Measurements from ENCODE around the gene WDFY2. TPM values are rescaled to one million over a fixed set of nuclear protein-coding genes. Genes with fewer than 3 reads are reported as not detected.

Gene WDFY2
- total and polyA plus RNA-seq, 2 of the 13 experiments (the other 11 are each of a cell fraction or from before 2014, with no cell fraction given): 22.6 to 27.0 TPM

DNA sequence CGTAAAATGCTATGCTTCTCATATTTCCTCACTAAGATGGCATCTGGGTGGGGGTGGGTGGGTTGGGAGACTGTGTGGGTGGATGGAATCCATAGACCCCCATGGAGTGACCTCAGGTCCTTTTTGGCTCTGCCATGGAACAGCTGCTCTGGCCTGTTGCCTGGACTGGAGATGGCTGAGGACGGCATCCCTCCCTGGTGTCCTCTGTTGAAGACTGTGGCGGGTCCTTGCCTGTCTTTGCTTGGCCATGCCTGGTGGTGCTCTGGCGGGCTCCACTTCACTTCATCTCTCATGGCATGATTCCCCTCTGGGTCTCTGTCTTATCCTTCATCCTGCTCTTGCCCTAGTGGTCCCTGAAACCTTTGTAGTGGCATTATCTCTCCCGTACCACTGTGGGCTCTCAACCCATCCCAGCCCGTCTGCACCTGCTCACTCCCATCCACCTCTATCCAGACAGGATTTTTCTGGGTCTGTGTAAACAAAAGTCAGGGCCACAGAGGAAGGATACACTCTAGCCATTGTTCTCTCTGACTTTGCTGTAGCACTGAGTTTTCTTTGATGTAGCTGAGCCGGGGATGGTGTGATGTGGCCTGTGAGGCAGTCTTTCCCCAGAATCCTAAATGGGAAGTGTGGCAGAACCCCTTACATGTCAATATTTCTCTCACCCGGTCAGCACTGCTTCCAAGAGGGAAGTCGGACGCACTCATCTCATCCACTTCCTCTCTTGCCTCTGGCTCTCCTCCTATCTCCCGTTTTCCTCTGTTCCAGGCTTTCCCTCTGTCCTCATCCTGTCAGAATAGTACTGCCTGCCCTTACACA lies 36.1 kb downstream of the WDFY2 start (continued):
- TF ChIP-seq CREM (IDR thresholded peaks at IDR 0.05): peak; percentile 69
- TF ChIP-seq CREM (CRISPR knock-in tag; IDR thresholded peaks at IDR 0.05): no peak
- no peak for TF ChIP-seq TP53 (CRISPR knock-in tag; conservative IDR thresholded peaks at IDR 0.05)
- no peak for TF ChIP-seq MAF1 (CRISPR knock-in tag; IDR thresholded peaks at IDR 0.05; ENCODE audit: borderline replicate concordance)
- TF ChIP-seq, protein P1, sequence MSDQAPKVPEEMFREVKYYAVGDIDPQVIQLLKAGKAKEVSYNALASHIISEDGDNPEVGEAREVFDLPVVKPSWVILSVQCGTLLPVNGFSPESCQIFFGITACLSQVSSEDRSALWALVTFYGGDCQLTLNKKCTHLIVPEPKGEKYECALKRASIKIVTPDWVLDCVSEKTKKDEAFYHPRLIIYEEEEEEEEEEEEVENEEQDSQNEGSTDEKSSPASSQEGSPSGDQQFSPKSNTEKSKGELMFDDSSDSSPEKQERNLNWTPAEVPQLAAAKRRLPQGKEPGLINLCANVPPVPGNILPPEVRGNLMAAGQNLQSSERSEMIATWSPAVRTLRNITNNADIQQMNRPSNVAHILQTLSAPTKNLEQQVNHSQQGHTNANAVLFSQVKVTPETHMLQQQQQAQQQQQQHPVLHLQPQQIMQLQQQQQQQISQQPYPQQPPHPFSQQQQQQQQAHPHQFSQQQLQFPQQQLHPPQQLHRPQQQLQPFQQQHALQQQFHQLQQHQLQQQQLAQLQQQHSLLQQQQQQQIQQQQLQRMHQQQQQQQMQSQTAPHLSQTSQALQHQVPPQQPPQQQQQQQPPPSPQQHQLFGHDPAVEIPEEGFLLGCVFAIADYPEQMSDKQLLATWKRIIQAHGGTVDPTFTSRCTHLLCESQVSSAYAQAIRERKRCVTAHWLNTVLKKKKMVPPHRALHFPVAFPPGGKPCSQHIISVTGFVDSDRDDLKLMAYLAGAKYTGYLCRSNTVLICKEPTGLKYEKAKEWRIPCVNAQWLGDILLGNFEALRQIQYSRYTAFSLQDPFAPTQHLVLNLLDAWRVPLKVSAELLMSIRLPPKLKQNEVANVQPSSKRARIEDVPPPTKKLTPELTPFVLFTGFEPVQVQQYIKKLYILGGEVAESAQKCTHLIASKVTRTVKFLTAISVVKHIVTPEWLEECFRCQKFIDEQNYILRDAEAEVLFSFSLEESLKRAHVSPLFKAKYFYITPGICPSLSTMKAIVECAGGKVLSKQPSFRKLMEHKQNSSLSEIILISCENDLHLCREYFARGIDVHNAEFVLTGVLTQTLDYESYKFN (CRISPR knock-in tag; conservative IDR thresholded peaks at IDR 0.05): peak; percentile 82
- TF ChIP-seq, protein P2, sequence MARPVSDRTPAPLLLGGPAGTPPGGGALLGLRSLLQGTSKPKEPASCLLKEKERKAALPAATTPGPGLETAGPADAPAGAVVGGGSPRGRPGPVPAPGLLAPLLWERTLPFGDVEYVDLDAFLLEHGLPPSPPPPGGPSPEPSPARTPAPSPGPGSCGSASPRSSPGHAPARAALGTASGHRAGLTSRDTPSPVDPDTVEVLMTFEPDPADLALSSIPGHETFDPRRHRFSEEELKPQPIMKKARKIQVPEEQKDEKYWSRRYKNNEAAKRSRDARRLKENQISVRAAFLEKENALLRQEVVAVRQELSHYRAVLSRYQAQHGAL (CRISPR knock-in tag; IDR thresholded peaks at IDR 0.05; ENCODE audit: not compliant biosample characterization): no peak
- TF ChIP-seq, protein P3, sequence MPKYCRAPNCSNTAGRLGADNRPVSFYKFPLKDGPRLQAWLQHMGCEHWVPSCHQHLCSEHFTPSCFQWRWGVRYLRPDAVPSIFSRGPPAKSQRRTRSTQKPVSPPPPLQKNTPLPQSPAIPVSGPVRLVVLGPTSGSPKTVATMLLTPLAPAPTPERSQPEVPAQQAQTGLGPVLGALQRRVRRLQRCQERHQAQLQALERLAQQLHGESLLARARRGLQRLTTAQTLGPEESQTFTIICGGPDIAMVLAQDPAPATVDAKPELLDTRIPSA (CRISPR knock-in tag; IDR thresholded peaks at IDR 0.05; ENCODE audit: borderline replicate concordance): no peak
- TF ChIP-seq MAFF (IDR thresholded peaks at IDR 0.05; ENCODE audit: low read depth, low read length): no peak
- TF ChIP-seq ZNF282 (IDR thresholded peaks at IDR 0.05; ENCODE audit: partially characterized antibody): no peak
- TF ChIP-seq ZNF782 (CRISPR knock-in tag; IDR thresholded peaks at IDR 0.05; ENCODE audit: borderline replicate concordance): no peak
- TF ChIP-seq SRSF1 (optimal IDR thresholded peaks at IDR 0.05; ENCODE audit: low read depth, low read length): no peak
- peak; percentile 44; the same call in 1 of the 2 replicates for TF ChIP-seq TOE1 (CRISPR knock-in tag; IDR thresholded peaks at IDR 0.05)
- TF ChIP-seq NFE2 (CRISPR knock-in tag; IDR thresholded peaks at IDR 0.05): no peak
- TF ChIP-seq ZNF775 (CRISPR knock-in tag; IDR thresholded peaks at IDR 0.05; ENCODE audit: borderline replicate concordance): no peak
- TF ChIP-seq, protein P4, sequence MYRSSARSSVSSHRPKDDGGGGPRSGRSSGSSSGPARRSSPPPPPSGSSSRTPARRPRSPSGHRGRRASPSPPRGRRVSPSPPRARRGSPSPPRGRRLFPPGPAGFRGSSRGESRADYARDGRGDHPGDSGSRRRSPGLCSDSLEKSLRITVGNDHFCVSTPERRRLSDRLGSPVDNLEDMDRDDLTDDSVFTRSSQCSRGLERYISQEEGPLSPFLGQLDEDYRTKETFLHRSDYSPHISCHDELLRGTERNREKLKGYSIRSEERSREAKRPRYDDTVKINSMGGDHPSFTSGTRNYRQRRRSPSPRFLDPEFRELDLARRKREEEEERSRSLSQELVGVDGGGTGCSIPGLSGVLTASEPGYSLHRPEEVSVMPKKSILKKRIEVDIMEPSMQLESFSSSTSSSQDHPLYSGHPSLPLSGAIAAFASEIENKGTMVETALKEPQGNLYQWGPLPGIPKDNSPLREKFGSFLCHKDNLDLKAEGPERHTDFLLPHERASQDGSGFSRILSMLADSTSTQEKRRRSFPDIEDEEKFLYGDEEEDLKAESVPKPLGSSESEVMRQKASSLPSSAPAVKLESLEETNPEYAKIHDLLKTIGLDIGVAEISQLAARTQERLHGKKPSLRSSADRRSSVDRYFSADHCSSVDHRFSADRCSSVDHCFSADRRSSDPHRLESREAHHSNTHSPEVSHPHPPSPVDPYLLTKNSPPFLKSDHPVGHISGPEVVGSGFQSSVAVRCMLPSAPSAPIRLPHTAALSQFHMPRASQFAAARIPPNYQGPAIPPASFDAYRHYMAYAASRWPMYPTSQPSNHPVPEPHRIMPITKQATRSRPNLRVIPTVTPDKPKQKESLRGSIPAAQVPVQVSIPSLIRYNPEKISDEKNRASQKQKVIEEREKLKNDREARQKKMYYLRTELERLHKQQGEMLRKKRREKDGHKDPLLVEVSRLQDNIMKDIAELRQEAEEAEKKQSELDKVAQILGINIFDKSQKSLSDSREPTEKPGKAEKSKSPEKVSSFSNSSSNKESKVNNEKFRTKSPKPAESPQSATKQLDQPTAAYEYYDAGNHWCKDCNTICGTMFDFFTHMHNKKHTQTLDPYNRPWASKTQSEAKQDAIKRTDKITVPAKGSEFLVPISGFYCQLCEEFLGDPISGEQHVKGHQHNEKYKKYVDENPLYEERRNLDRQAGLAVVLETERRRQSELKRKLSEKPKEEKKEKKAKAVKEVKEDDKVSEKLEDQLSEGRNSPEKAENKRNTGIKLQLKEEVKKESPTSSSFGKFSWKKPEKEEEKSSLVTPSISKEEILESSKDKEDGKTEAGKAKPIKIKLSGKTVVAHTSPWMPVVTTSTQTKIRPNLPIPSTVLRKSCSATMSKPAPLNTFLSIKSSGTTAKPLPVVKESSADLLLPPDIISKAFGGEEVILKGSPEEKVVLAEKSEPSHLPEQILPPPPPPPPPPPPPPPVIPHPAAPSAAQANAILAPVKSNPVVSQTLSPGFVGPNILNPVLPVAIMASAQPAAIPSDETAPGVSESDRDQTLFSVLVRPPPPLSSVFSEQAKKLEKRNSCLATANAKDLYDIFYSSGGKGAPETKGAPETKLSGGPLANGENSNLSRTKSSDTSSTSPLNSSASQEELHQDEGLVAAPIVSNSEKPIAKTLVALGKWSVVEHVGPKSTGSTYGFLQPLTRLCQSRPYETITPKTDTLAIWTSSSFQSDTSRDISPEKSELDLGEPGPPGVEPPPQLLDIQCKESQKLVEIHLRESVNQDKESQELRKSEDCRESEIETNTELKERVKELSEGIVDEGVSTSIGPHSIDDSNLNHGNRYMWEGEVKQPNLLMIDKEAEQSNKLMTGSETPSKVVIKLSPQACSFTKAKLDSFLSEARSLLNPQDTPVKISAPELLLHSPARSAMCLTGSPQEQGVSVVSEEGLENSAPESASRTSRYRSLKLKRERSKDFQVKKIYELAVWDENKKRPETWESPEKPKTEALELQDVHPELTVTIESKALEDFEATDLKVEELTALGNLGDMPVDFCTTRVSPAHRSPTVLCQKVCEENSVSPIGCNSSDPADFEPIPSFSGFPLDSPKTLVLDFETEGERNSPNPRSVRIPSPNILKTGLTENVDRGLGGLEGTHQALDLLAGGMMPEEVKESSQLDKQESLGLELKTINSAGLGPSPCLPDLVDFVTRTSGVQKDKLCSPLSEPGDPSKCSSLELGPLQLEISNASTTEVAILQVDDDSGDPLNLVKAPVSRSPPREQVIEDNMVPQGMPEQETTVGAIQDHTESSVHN (CRISPR knock-in tag; IDR thresholded peaks at IDR 0.05): no peak
- no peak for TF ChIP-seq CHD2 (IDR thresholded peaks at IDR 0.05; ENCODE audit: low read depth, low read length)

Data from HepG2 (cell line).